OCI-LY1 (cell line): ENCODE measurements around the gene SS18L1.

Experiments
- H2AFZ ChIP-seq: fragments of 200-600 bp; sonication (generic), shearing (Covaris generic); 2 replicates; pipeline ENCODE4 v1.6.0; 2014; ENCODE audit warnings: antibody characterized with exemption, mild to moderate bottlenecking, low read length
- H3F3A ChIP-seq: fragments of 200-600 bp; sonication (generic), shearing (Covaris generic); 2 replicates; pipeline ENCODE4 v1.6.0; 2014; ENCODE audit warnings: mild to moderate bottlenecking, antibody characterized with exemption, low read length, moderate library complexity; ENCODE audit not compliant: insufficient read depth
- H3K27ac ChIP-seq: fragments of 200-600 bp; sonication (generic); 2 replicates; pipeline ENCODE4 v1.5.1; 2014; ENCODE audit warnings: low read length, mixed run types, mild to moderate bottlenecking, low read depth; ENCODE audit not compliant: poor library complexity, severe bottlenecking
- H3K27me3 ChIP-seq: fragments of 200-600 bp; sonication (generic); 2 replicates; pipeline ENCODE4 v1.6.0; 2014; ENCODE audit warnings: antibody characterized with exemption, mild to moderate bottlenecking, low read length, moderate library complexity; ENCODE audit not compliant: insufficient read depth
- H3K36me3 ChIP-seq: fragments of 200-600 bp; sonication (generic); 2 replicates; pipeline ENCODE4 v1.6.1; 2014; ENCODE audit warnings: mild to moderate bottlenecking, antibody characterized with exemption, low read length, moderate library complexity, mixed read lengths; ENCODE audit not compliant: insufficient read depth
- H3K4me1 ChIP-seq: fragments of 200-600 bp; sonication (generic); 2 replicates; pipeline ENCODE4 v1.5.1; 2014; ENCODE audit warnings: mild to moderate bottlenecking, low read length, moderate library complexity; ENCODE audit not compliant: insufficient read depth, severe bottlenecking
- H3K4me2 ChIP-seq: fragments of 200-600 bp; sonication (generic), shearing (Covaris generic); 2 replicates; pipeline ENCODE4 v1.6.1; 2014; ENCODE audit warnings: low read length
- H3K4me3 ChIP-seq: fragments of 200-600 bp; sonication (generic); 2 replicates; pipeline ENCODE4 v1.5.1; 2014; ENCODE audit warnings: low read length, low read depth, mild to moderate bottlenecking, mixed read lengths; ENCODE audit not compliant: poor library complexity, severe bottlenecking
- H3K79me2 ChIP-seq: fragments of 200-600 bp; shearing (Covaris generic); 2 replicates; pipeline ENCODE4 v1.6.1; 2016; ENCODE audit warnings: mixed run types, low read length, mixed read lengths; ENCODE audit not compliant: insufficient read depth
- H3K9ac ChIP-seq: fragments of 200-600 bp; sonication (generic), shearing (Covaris generic); 2 replicates; pipeline ENCODE4 v1.6.1; 2014; ENCODE audit warnings: mild to moderate bottlenecking, low read length, mixed read lengths
- H3K9me2 ChIP-seq: fragments of 200-600 bp; sonication (generic), shearing (Covaris generic); 2 replicates; pipeline ENCODE4 v1.6.1; 2014; ENCODE audit warnings: low read depth, mild to moderate bottlenecking, low read length, mixed read lengths
- H3K9me3 ChIP-seq: fragments of 200-600 bp; shearing (Covaris generic); 2 replicates; pipeline ENCODE4 v1.6.1; 2014; ENCODE audit warnings: low read length, mixed read lengths
- H4K20me1 ChIP-seq: fragments of 200-600 bp; sonication (generic), shearing (Covaris generic); 2 replicates; pipeline ENCODE4 v1.6.0; 2016; ENCODE audit warnings: mild to moderate bottlenecking, low read length; ENCODE audit not compliant: insufficient read depth
- EZH2 ChIP-seq: fragments of 200-600 bp; sonication (generic), shearing (Covaris generic); IDR thresholded peaks from 2 replicates; pipeline ENCODE4 v1.8.0; 2017; ENCODE audit warnings: borderline replicate concordance, mixed run types, mild to moderate bottlenecking, antibody characterized with exemption, low read length, moderate library complexity, mixed read lengths
- TF ChIP-seq, protein P1 (sequence below): fragments of 200-600 bp; sonication (generic), shearing (Covaris generic); IDR thresholded peaks from 2 replicates; pipeline ENCODE4 v1.5.1; 2017; ENCODE audit warnings: mild to moderate bottlenecking, antibody characterized with exemption, low read length, moderate library complexity, mixed read lengths

Gene SS18L1

DNA sequence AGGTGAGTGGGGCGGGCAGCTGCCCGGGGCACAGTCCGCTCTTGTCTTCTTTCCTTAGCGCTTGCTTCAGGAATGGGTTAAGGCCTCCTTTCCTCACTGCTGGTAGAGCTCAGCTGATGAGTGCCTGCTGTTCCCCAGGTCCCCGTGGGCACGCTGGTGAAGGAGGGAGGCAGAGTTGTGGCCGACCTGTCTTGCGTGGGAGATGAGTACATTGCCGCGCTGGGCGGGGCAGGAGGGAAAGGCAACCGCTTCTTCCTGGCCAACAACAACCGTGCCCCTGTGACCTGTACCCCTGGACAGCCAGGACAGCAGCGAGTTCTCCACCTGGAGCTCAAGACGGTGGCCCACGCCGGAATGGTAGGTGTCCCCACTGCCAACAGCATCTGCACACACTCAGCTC lies 54.9 kb downstream of the SS18L1 start:
- Histone ChIP-seq H3K9me3 (no peaks in the 10 kb centered on the region), H3K79me2 (no peaks in the 10 kb centered on the region), H3K4me1 (peaks cover 34% of the 10 kb centered on the region), H3K27me3 (no peaks in the 10 kb centered on the region), H3K27ac (no peak overlapping the region), H3K9me2 (no peaks in the 10 kb centered on the region), H3K36me3 (peaks cover 52% of the 10 kb centered on the region), H3K4me2 (no peak overlapping the region), H3K9ac (no peak overlapping the region), H2AFZ (no peak overlapping the region), H4K20me1 (no peaks in the 10 kb centered on the region), H3K4me3 (no peak overlapping the region), H3F3A (no peaks in the 10 kb centered on the region)
- no peak for TF ChIP-seq EZH2
- TF ChIP-seq, protein P1, sequence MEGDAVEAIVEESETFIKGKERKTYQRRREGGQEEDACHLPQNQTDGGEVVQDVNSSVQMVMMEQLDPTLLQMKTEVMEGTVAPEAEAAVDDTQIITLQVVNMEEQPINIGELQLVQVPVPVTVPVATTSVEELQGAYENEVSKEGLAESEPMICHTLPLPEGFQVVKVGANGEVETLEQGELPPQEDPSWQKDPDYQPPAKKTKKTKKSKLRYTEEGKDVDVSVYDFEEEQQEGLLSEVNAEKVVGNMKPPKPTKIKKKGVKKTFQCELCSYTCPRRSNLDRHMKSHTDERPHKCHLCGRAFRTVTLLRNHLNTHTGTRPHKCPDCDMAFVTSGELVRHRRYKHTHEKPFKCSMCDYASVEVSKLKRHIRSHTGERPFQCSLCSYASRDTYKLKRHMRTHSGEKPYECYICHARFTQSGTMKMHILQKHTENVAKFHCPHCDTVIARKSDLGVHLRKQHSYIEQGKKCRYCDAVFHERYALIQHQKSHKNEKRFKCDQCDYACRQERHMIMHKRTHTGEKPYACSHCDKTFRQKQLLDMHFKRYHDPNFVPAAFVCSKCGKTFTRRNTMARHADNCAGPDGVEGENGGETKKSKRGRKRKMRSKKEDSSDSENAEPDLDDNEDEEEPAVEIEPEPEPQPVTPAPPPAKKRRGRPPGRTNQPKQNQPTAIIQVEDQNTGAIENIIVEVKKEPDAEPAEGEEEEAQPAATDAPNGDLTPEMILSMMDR, result no peak

DNA sequence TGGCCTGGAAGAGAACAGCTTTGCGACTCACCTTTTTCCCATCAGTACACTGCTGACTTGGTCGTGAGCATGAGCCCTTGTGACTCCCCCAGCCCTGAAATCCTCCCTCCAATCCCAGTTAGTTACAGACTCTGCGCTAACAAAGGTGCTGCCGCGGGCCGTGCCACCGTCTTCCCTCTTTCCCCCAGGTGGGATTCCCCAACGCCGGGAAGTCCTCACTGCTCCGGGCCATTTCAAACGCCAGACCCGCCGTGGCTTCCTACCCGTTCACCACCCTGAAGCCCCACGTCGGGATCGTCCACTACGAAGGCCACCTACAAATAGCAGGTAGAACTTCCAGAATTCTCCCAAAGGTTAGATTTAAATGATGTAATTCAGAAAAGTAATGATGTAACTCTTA lies 55.4 kb downstream of the SS18L1 start:
- no peak for TF ChIP-seq EZH2
- TF ChIP-seq, protein P1, result no peak
- H3K4me1 ChIP-seq, result peaks cover 31% of the 10 kb centered on the region

DNA sequence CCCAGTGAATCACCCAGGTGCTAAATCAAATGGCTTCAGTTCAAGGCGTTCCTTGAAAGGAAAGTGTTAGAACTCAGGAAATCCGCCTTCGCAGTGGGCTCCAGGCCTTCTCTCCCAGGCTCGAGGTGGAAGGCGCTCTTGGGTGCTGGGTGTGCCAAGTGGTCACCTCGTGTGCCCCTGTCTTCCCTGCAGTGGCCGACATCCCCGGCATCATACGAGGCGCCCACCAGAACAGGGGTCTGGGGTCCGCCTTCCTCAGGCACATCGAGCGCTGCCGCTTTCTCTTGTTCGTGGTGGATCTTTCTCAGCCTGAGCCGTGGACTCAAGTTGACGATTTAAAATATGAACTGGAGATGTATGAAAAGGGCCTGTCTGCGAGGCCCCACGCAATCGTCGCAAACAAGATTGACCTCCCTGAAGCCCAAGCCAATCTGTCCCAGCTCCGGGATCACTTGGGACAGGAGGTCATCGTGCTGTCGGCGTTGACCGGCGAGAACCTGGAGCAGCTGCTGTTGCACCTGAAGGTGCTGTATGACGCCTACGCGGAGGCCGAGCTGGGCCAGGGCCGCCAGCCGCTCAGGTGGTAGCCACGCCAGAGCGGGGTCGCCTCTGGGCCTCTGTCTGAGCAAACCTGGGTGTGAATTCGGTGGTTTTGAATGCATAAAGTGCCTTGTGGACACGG lies 57.1 kb downstream of the SS18L1 start:
- H2AFZ ChIP-seq, result no peak overlapping the region
- no peak overlapping the region for H3K9ac ChIP-seq
- H3K9me3 ChIP-seq, result no peaks in the 10 kb centered on the region
- H3K79me2 ChIP-seq, result no peaks in the 10 kb centered on the region
- H3F3A ChIP-seq, result no peaks in the 10 kb centered on the region
- H3K27me3 ChIP-seq, result no peaks in the 10 kb centered on the region
- H3K36me3 ChIP-seq, result peaks cover 49% of the 10 kb centered on the region
- H3K4me1 ChIP-seq, result peaks cover 17% of the 10 kb centered on the region
- H4K20me1 ChIP-seq, result no peaks in the 10 kb centered on the region
- TF ChIP-seq, protein P1, result no peak
- no peak for TF ChIP-seq EZH2
- H3K9me2 ChIP-seq, result no peaks in the 10 kb centered on the region
- peak overlapping the region; percentile 52; the same call in 1 of the 2 replicates for H3K4me2 ChIP-seq
- peak overlapping the region; percentile 66 for H3K27ac ChIP-seq
- no peak overlapping the region for H3K4me3 ChIP-seq

More for the DNA sequence above, 55.4 kb downstream of the SS18L1 start:
- Histone ChIP-seq H3K9me3 (no peaks in the 10 kb centered on the region), H3K4me3 (no peak overlapping the region), H3K4me2 (no peak overlapping the region), H3K9me2 (no peaks in the 10 kb centered on the region), H3K27ac (no peak overlapping the region), H3K27me3 (no peaks in the 10 kb centered on the region), H3K79me2 (no peaks in the 10 kb centered on the region), H3K9ac (no peak overlapping the region), H3F3A (no peaks in the 10 kb centered on the region), H4K20me1 (no peaks in the 10 kb centered on the region), H3K36me3 (peaks cover 51% of the 10 kb centered on the region), H2AFZ (no peak overlapping the region)
